ENCODE data around the gene CYTL1. TPM values are rescaled to one million over a fixed set of nuclear protein-coding genes. Genes with fewer than 3 reads are reported as not detected.

The CYTL1 gene, protein sequence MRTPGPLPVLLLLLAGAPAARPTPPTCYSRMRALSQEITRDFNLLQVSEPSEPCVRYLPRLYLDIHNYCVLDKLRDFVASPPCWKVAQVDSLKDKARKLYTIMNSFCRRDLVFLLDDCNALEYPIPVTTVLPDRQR
- not detected in 5 replicates for total RNA-seq (2022; extraction: Qiagen RNA extraction)

DNA sequence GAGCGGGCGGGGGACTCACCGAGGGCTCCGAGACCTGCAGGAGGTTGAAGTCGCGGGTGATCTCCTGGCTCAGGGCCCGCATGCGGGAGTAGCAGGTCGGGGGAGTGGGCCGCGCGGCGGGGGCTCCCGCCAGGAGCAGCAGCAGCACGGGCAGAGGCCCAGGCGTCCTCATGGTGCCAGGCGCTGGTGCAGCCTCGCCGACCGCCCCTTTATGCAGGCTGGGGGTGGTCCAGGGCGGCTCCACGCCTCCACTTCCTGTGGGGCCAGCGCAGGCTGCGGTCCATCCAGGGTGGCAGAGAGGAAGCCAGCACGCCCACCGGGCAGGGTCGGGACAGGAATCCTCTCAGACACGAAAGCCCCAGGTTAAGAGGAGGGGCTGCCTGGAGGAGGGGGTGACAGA is at the start of gene CYTL1:
TSS of gene CYTL1 (minus strand) at position 185 of the 400 bp plus-strand sequence. CDS start at position 172, 13 bp downstream.

DNA sequence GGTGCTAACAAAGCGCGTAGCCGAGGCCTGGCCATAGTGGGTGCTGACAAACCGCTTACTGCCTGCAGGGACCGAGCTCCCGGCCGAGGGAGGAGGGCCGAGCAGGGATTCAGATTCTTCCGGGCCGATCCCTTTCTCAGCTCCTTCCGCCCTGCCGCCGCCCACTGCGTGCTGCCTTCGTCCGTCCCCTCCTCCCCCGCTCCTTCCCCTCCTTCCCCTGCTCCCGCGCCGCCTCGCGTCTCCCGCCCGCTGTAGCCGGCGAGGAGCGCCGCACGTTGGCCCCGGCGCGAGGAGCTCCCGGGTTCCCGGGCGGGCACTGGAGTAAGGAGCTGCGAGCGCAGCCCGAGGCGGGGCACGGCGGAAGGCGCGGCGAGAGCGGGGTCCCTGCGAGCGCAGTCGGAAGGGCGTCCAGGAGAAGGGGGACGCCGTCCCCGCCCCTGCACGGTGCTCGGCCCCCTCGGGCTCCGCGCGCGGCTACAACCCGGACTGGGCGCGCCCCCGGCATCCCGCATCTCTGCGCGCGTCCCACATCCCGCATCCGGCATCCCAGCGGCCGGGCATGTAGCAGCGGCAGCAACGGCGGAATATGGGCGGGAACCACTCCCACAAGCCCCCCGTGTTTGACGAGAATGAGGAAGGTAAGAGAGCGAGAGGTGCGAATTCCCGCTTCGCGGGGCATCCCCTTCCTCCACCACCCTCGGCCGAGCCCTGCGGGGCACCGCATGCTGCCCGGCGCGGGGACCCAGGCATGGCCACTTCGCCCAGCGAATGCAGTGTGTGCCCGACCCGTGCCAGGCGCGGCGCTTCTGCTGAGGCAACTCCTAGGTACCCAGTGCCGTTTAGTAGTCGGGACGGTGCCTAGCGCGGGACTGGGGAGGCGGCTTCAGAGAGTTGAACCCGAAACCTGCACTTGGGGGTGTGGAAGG is 32.3 kb upstream of the CYTL1 start, which contains the start of gene STK32B:
TSS of gene STK32B (plus strand) at position 203 of the 926 bp plus-strand sequence.

Other genes with a start within 250 kb of the CYTL1 start
- 5.6 to 11.8 TPM (median 9.9 TPM) in 5 replicates for gene MSX1, start 159.8 kb downstream of the CYTL1 start, total RNA-seq (2022; extraction: Qiagen RNA extraction)
- 19.4 to 20.5 TPM (median 20.1 TPM) in 5 replicates for gene STK32B, start 32.0 kb upstream of the CYTL1 start, total RNA-seq (2022; extraction: Qiagen RNA extraction)

All from A549 treated with CORT108297 at 1 μM for 4 hours (cell line).